Measurements from ENCODE around the gene HEATR3. TPM values are rescaled to one million over a fixed set of nuclear protein-coding genes. Genes with fewer than 3 reads are reported as not detected.

The HEATR3 gene
- total and polyA plus RNA-seq, 2 experiments from 2014 or later: 5.7 to 25.1 TPM

DNA sequence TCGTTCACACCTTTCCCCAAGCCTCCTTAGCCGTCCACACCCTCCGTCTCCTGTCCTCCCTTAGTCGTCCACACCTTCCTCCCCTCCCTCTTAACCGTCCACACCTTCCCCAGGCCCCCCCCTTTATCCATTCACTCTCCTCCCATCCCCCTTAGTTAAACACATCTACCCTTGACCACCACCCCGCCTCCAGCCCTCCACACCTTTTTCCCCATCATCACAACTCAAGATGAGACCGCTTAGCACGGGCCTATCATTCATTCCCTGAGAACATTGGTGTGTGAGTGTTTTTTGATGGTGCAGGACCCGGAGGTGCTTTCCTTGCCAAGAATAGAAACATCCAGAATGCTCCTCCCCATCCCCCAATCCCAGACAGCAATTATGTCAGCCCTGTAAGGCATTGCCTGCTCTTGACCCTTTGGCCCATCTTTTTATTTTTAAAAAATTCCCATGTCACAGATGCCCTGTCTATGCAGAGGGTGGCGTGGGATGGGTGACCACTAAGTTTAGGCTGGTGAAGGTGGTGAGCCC, 88.7 kb downstream of the HEATR3 start:
- H3K27ac ChIP-seq: peak overlapping the region; percentile 46
- H3K9ac ChIP-seq: peak overlapping the region; percentile 82
- no peaks in the 10 kb centered on the region for H3K36me3 ChIP-seq (ENCODE audit: low read depth)
- peaks cover 23% of the 10 kb centered on the region for H3F3A ChIP-seq (ENCODE audit: insufficient read depth)
- H3K79me2 ChIP-seq (ENCODE audit: insufficient read depth): peaks cover 58% of the 10 kb centered on the region
- H3K4me1 ChIP-seq (ENCODE audit: insufficient read depth): peaks cover 21% of the 10 kb centered on the region
- peak overlapping the region; percentile 94 for H3K4me3 ChIP-seq
- in situ Hi-C loops (cut with MboI): no loop called here
- H3K4me2 ChIP-seq (ENCODE audit: unreplicated experiment): peak overlapping the region; percentile 99
- DNase-seq: peak; percentile 42
- H3K9me2 ChIP-seq (ENCODE audit: insufficient read depth): no peaks in the 10 kb centered on the region
- H4K20me1 ChIP-seq (ENCODE audit: insufficient read depth): peaks cover 6% of the 10 kb centered on the region; the same call in 1 of the 2 replicates
- no peak overlapping the region for H2AFZ ChIP-seq
- TF ChIP-seq EZH2phosphoT487 (IDR thresholded peaks at IDR 0.05; ENCODE audit: insufficient read depth, low read depth) (no peak), EZH2 (IDR thresholded peaks at IDR 0.05; ENCODE audit: insufficient read depth, poor library complexity, severe bottlenecking) (no peak)
- no peaks in the 10 kb centered on the region for H3K27me3 ChIP-seq (replicated peaks; ENCODE audit: insufficient read depth)
- WGBS, 2 experiments (ENCODE audit: low coverage in 1 of 2, low lambda C conversion rate in 2 of 2, missing lambda C conversion rate in 2 of 2): 2 to 4% methylated on average over 5 to 10 of the region's 10 CpGs
- no peaks in the 10 kb centered on the region for H3K9me3 ChIP-seq (ENCODE audit: low read depth)

DNA sequence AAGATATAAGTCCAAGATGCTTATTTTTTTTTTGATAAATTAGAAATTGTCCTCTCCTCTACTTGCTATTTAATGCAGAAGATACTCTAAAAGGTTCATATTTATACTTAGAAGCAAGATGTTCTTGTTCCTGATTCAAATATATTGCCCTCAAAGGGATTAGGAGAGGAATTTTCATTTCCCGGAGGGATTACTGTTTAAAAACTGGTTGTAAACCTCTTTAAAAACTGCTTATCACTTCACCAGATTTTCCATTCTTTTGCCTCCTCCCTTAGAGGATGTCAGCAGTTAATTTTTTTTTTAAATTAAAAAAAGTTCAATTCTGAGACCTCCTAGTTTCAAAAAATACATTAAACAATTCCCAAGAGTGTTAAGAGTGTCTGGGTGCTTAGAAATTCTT, 90.2 kb downstream of the HEATR3 start:
- 37 to 40% methylated on average over 1 of the region's 1 CpG for WGBS, 2 experiments (ENCODE audit: low coverage in 1 of 2, low lambda C conversion rate in 2 of 2, missing lambda C conversion rate in 2 of 2)
- Histone ChIP-seq H3K4me3 (peak overlapping the region; percentile 94), H3F3A (ENCODE audit: insufficient read depth) (peaks cover 32% of the 10 kb centered on the region), H3K9ac (peak overlapping the region; percentile 82; the same call in 1 of the 2 replicates), H3K27me3 (replicated peaks; ENCODE audit: insufficient read depth) (no peaks in the 10 kb centered on the region), H3K27ac (peak overlapping the region; percentile 46; the same call in 1 of the 2 replicates), H3K9me3 (ENCODE audit: low read depth) (no peaks in the 10 kb centered on the region), H4K20me1 (ENCODE audit: insufficient read depth) (peaks cover 10% of the 10 kb centered on the region; the same call in 1 of the 2 replicates), H3K36me3 (ENCODE audit: low read depth) (no peaks in the 10 kb centered on the region), H3K79me2 (ENCODE audit: insufficient read depth) (peaks cover 72% of the 10 kb centered on the region), H2AFZ (no peak overlapping the region), H3K4me2 (ENCODE audit: unreplicated experiment) (peak overlapping the region; percentile 99), H3K9me2 (ENCODE audit: insufficient read depth) (no peaks in the 10 kb centered on the region), H3K4me1 (ENCODE audit: insufficient read depth) (peaks cover 27% of the 10 kb centered on the region)
- TF ChIP-seq EZH2phosphoT487 (IDR thresholded peaks at IDR 0.05; ENCODE audit: insufficient read depth, low read depth) (no peak), EZH2 (IDR thresholded peaks at IDR 0.05; ENCODE audit: insufficient read depth, poor library complexity, severe bottlenecking) (no peak)
- in situ Hi-C loops (cut with MboI): no loop called here
- DNase-seq: no peak

Small RNAs within 50 kb of the gene (small RNA-seq; reads per million reads assigned to genes)
- gene RF00017 (ENCODE audit: low read depth, low replicate concordance) (not detected), gene RF00156 (ENCODE audit: low read depth, low replicate concordance) (not detected), gene RNY4P3 (ENCODE audit: low read depth, low replicate concordance) (not detected), gene RPL10P14 (ENCODE audit: low read depth, low replicate concordance) (not detected)

Other genes starting within 250 kb of the HEATR3 start
- gene ZNF423, start 209.9 kb upstream of the HEATR3 start, total RNA-seq (2014; rRNA removed; shearing (Covaris generic)): 0.13 and 0.43 TPM in 2 replicates
- 0.49 and 0.72 TPM in 2 replicates for gene ZNF423, start 209.9 kb upstream of the HEATR3 start, polyA plus RNA-seq (2016; fragmentation: Nextera tagmentation; extraction: Ambion mirVana)
- 42.8 and 43.3 TPM in 2 replicates for gene CNEP1R1, start 40.7 kb upstream of the HEATR3 start, total RNA-seq (2014; rRNA removed; shearing (Covaris generic))
- 34.1 and 39.1 TPM in 2 replicates for gene CNEP1R1, start 40.7 kb upstream of the HEATR3 start, polyA plus RNA-seq (2016; fragmentation: Nextera tagmentation; extraction: Ambion mirVana)
- 12.6 and 16.7 TPM in 2 replicates for gene TENT4B, start 87.3 kb downstream of the HEATR3 start, total RNA-seq (2014; rRNA removed; shearing (Covaris generic))
- gene TENT4B, start 87.3 kb downstream of the HEATR3 start, polyA plus RNA-seq (2016; fragmentation: Nextera tagmentation; extraction: Ambion mirVana): 7.4 and 7.8 TPM in 2 replicates
- 87.4 and 90.5 TPM in 2 replicates for gene ADCY7, start 200.6 kb downstream of the HEATR3 start, total RNA-seq (2014; rRNA removed; shearing (Covaris generic))
- gene ADCY7, start 200.6 kb downstream of the HEATR3 start, polyA plus RNA-seq (2016; fragmentation: Nextera tagmentation; extraction: Ambion mirVana): 31.9 and 32.7 TPM in 2 replicates